HG03064 (cell line): ENCODE results near the gene PNPLA8.
"Not testable (repeated sequence)": the region's sequence is repeated elsewhere in the genome, so short reads cannot be mapped to it uniquely, and the experiment has no call there.

ENCODE experiments used
- ATAC-seq: cut with Tn5 transposase; IDR thresholded peaks from one replicate; pipeline ENCODE4 v1.9.1; 2021; ENCODE audit warnings: low read depth; ENCODE audit not compliant: unreplicated experiment

PNPLA8 gene

GRCh38 chr7:108484137-108484536 lies 41.8 kb downstream of the PNPLA8 start:
- ATAC-seq: no peak

GRCh38 chr7:108480311-108480710 lies 45.6 kb downstream of the PNPLA8 start:
- ATAC-seq: no peak

- ATAC-seq: no peak
These were observed 46.2 kb downstream of the PNPLA8 start for GRCh38 chr7:108479751-108480150.

GRCh38 chr7:108479118-108479517 lies 46.8 kb downstream of the PNPLA8 start:
- ATAC-seq: no peak

GRCh38 chr7:108468246-108468645 lies 57.7 kb downstream of the PNPLA8 start:
- ATAC-seq: no peak

- no peak for ATAC-seq
These were observed 58.5 kb downstream of the PNPLA8 start for GRCh38 chr7:108467391-108467790.

GRCh38 chr7:108466322-108466721 lies 59.6 kb downstream of the PNPLA8 start:
- ATAC-seq: not testable (repeated sequence)

GRCh38 chr7:108464743-108465142 lies 61.2 kb downstream of the PNPLA8 start:
- ATAC-seq: no peak

- no peak for ATAC-seq
These were observed 62.3 kb downstream of the PNPLA8 start for GRCh38 chr7:108463613-108464012.

GRCh38 chr7:108461840-108462239 lies 64.1 kb downstream of the PNPLA8 start:
- no peak for ATAC-seq

- ATAC-seq: no peak
These were observed 65.0 kb downstream of the PNPLA8 start for GRCh38 chr7:108460964-108461363.

- ATAC-seq: no peak
These were observed 65.9 kb downstream of the PNPLA8 start for GRCh38 chr7:108459922-108460551.

- no peak for ATAC-seq
These were observed 68.1 kb downstream of the PNPLA8 start for GRCh38 chr7:108457871-108458270.

- no peak for ATAC-seq
These were observed 68.9 kb downstream of the PNPLA8 start for GRCh38 chr7:108456845-108457540.

- no peak for ATAC-seq
These were observed 69.8 kb downstream of the PNPLA8 start, which contains the start of gene NRCAM for GRCh38 chr7:108455998-108456677. TSS of gene NRCAM (minus strand) at chr7:108456436. CDS start at chr7:108240064, 216,372 bp downstream.

GRCh38 chr7:108455551-108455997 lies 70.4 kb downstream of the PNPLA8 start:
- no peak for ATAC-seq

GRCh38 chr7:108454674-108455550 lies 71.0 kb downstream of the PNPLA8 start:
- no peak for ATAC-seq

GRCh38 chr7:108454317-108454673 lies 71.6 kb downstream of the PNPLA8 start:
- ATAC-seq: no peak

- ATAC-seq: no peak
These were observed 72.6 kb downstream of the PNPLA8 start for GRCh38 chr7:108453320-108453719.

GRCh38 chr7:108452707-108453106 lies 73.2 kb downstream of the PNPLA8 start:
- no peak for ATAC-seq
